Endometrial microvascular endothelial cells (primary cell): ENCODE measurements around the gene HSPB7. TPM values are rescaled to one million over a fixed set of nuclear protein-coding genes. Genes with fewer than 3 reads are reported as not detected.
"Not testable (repeated sequence)": the region's sequence is repeated elsewhere in the genome, so short reads cannot be mapped to it uniquely, and the experiment has no call there.

Source experiments
- in situ Hi-C: cut with HindIII; loops from 2 replicates; pipeline ENCODE4 v1.10.0; 2017; ENCODE audit warnings: low sequenced_read_pairs, low pct_unique_long_range_greater_than_20kb; ENCODE audit errors: inconsistent ontology term
- total RNA-seq: library from RNA; depleted of rRNA; stranded (reverse); fragments of >200 nt; gene quantifications from one replicate; pipeline ENCODE4 v1.2.3, GENCODE V29; 2015; ENCODE audit errors: inconsistent ontology term

Gene HSPB7
- total RNA-seq, 1 donor from 2014 or later = not detected

- in situ Hi-C loops = no loop called here
Observed at GRCh38 chr1:16028237-16029002, 10.6 kb upstream of the HSPB7 start.

- in situ Hi-C loops = no loop called here
Observed at GRCh38 chr1:16026723-16027484, 9.1 kb upstream of the HSPB7 start.

- in situ Hi-C loops = not testable (repeated sequence)
Observed at GRCh38 chr1:16026302-16026701, 8.5 kb upstream of the HSPB7 start.

GRCh38 chr1:16023050-16023653 lies 5.3 kb upstream of the HSPB7 start:
- in situ Hi-C loops = no loop called here

- in situ Hi-C loops = no loop called here
Observed at GRCh38 chr1:16022393-16022792, 4.5 kb upstream of the HSPB7 start.

GRCh38 chr1:16021681-16022080 lies 3.8 kb upstream of the HSPB7 start, which contains the start of gene CLCNKA:
TSS of gene CLCNKA (plus strand) at chr1:16022036. CDS start at chr1:16022620, 584 bp downstream.
- in situ Hi-C loops = no loop called here

DNA sequence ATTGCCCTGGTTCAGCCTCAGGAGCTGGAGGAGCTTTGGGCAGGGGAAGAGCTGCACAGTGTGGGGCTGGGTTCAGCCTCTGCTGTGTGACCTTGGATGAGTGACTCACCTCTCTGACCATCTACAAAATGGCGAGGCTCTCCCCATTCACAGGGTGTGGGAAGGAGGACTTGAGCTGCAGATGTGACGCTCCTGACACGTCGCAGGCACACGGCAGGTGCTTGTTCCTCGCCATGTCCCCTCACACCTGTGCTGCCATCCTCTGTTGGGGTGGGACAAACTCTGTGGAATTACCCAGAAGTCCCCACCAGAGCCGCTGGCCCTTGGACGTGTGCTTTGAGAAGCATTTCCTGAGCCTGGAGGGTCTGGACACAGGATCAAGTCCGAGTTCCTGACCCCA lies 3.0 kb upstream of the HSPB7 start:
- in situ Hi-C loops = not testable (repeated sequence)

DNA sequence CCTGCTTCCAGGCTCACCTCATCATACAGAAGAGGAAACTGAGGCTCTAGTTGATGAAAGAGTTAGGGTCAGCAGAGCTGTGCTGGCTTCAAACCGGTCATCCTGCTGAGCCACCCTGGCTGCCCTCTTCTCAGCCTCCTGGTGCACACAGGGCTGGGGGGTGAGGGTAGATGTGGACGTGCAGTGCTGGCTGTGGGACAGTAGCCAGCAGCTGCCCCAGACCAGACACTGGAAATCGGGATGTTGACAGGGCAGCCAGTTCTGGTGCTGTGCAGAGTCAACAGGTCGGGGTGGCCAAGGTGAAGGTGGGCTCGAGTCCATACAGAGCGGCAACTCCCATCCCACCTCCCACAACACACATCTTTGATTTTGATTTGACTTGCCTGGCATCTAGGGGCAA lies 2.5 kb upstream of the HSPB7 start:
- in situ Hi-C loops = no loop called here

GRCh38 chr1:16019644-16020277 lies 1.9 kb upstream of the HSPB7 start:
- in situ Hi-C loops = no loop called here

DNA sequence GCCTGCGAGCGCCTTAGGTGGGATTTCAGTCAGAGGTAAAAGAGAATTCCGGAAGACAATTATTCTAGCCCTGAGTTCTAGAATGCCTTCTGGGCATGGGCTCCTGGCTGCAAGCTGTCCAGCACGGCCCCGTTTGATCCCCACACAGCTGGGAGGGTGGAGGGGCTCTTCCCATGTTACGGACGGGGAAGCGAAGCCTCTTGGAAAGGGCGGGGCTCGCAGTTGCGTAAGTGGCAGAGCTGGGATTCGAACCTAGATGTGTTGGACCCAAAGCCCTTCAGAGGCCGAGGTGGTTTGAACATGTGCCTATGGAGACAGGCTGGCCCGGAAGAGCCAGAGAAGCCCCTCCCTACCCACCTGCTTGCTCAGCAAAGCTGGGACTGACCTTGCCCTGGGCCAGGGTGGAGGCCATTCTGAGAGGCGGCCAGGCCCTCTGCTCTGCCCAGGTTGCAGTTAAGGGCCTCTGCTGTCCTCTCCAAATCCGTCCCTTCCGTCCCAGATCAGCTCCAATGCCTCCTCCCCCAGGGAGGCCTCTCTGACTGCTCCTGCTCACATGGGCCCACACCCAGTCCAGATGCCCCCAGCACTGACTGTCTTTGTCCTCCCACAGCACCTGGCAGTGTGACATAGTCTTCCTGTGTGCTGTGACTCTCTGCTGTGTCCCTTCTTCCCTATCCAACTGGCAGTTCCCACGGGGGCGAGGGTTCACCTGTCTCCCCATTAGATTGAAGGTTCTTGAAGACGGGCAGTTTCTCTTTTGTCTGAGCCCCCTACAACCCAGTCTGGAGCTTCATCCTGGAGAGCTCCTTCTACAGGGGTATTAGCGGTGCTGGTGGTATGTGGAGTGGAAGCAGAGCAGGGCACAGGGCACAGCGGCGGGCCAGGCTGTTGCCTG lies 1.2 kb upstream of the HSPB7 start:
- in situ Hi-C loops = no loop called here

DNA sequence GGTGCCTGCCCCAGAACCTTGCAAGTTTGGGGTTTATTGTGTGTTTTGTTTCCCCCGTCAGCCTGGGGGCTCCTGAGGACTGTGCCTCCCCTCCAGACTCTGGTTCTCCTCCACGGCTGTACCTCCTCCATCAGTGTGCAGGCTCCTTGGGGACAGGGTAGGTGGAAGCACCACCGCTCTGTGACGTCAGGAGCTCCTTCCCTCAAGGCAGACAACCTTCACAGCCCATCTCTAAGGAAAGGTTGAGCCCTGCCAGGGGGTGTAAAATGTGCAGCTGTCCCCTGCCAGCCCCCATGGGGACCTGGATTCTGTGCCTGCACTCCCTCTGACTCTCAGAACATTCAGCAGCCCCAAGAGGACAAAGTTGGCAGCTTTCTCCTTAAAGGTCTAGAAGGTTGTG lies 465 bp upstream of the HSPB7 start:
- in situ Hi-C loops = no loop called here

DNA sequence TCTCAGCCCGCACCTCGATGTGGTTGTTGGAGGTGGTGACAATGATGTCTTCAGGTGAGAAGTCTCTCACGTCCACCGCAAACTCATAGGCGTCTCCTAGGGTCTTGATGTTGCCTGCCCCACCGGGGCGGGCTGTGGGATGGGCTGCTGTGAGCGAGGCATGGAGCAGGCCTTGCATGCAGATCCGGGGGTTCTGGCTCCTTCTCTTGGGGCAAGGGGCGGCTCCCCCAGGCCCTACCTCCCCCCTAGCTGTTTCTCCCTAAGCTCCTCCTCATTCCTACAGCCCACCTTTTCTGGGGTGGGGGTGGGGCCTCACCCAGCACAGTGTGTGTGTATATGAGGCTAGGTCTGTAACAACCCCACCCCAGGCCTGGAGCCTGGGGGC lies 775 bp downstream of the HSPB7 start:
- in situ Hi-C loops = no loop called here

DNA sequence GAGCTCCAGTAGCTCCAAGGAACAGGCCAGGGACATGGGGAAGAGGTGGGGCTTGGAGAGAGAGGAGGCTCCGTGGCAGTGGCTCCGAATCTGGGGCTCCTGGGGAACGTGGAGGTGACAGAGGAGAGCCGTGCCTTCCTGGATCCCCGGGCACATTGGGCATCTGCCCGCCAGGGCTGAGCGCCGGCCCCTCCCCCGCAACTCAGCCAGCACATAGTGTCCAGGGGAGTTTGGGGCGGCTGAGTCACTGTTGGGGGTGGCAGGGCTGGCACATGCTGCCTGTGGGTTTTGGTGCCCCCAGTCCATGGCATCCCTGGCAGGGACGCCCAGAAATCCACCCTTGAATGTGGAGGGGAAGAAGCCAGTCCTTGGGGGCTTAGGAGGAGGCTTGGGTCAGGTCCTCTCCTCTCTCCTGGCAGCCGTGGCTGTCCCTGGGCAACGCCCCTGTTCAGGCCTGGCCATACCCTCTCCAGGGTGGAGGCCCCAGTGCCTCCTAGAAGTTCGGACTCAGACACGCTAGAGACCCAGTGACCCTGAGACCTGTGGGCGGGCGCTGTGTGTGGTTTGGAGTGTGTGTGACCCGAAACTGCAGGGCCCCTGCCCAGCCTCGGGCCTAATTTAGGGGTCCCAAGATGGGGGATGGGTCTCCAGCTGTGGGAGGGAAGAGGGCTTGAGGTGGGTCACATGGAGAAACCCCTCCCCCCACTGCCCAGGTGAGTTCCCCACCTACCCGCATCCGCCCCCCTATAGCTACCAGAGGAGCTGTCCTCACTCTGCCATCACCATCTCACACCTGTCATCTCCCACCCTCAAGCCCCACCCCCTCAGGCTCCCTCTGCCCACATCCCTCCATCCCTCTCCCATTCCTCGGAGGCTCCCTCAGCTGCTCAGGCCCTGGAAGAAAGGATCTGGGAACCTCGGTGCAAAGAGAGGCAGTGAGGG lies 1.6 kb downstream of the HSPB7 start:
- in situ Hi-C loops = no loop called here

DNA sequence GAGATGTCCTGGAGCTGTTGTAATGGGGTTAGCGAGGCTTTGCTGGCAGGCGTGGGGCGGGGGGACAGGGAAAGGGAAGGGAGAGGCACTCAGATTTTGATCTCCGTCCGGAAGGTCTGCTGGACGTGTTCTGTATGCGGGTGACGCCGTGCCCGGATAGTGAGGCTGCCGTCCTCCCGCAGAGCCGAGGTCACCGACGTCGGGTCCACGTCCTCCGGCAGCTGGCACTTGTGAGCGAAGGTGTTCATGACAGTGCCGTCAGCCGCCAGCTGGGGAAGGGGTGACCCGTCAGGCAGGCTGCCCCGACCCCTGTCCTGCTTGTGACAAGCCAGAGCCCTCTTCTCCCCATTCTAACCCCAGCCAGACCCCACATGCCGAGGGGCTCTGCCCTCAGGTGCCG lies 2.4 kb downstream of the HSPB7 start:
- in situ Hi-C loops = no loop called here

DNA sequence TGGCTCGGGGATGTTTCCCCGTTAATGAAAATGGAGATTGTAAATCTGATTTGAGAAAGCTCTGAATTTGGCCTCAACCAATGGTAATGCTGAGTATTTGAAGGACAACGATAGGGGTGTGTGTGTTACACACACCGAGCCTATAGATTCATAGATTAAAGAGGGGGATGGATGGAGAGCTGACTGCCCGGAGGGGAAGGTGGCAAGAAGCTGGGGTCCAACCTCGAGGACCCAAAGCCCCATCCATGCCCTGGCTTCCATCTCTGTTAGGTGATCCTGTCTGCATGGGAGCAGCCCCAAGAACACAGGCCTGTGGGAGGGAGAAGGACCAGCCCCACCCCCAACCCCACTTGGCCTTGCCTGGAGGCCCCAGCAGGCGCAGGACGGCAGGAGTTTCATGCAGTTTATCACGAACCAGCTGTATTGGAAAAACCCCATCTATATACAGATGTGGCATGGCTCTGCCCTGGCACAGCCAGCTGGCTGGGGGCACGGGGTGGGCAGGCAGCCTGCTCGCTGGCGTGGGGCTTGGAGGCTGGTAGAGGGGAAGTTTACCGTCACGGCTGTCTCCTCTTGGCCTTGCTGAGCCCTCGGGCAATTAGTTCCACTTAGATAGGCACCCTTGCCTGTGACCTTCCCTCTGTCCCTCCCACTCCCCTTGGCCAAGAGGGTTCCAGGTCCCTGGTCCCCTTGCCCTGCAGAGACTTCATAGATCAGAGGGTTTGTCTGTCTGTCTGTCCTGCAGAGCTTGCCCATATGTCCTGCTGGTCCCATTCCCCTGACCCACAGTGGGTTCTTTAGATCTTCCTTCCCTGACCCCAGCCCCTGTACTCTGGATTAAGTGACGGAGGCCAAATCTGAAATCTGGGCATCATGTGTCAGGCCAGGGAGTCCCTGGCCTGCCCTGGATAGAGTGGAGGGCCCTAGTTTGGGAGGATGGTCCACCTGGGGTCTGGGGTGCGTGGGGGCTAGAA lies 3.0 kb downstream of the HSPB7 start:
- in situ Hi-C loops = no loop called here

DNA sequence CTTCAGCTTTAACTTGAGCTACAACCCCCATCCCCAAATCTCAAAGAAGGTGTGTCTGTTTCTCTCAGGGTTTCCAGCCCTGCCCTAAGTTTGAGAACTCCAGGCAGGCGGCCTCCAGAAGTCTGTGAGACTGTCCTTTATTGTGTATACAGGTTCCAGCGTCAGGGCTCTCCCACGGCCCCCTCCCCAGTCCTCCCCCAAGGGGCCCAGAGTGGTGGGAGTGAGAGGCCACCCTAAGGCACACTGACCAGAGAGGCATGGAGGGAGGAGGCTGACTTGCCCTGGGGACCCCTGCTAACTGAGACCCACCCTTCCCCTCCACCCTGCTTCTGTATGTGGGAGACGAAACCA lies 4.0 kb downstream of the HSPB7 start:
- in situ Hi-C loops = no loop called here
